ENCODE measurements around the gene CELSR2.

- TF ChIP-seq CTCF (IDR thresholded peaks at IDR 0.05; ENCODE audit: low read length) (no peak), EZH2phosphoT487 (IDR thresholded peaks at IDR 0.05; ENCODE audit: low read length) (no peak)
Measured at GRCh38 chr1:109265741-109266330, 16.5 kb downstream of the CELSR2 start.
